Fibroblast of skin of scalp (primary cell): Measurements from ENCODE around the gene ADAMTS7.
"Not testable (repeated sequence)": the region's sequence is repeated elsewhere in the genome, so short reads cannot be mapped to it uniquely, and the experiment has no call there.

ENCODE experiments used
- DNase-seq: peaks from one replicate; pipeline ENCODE4 v3.0.0-alpha.2; 2013

ADAMTS7 gene

GRCh38 chr15:78831229-78832207 lies 20.3 kb upstream of the ADAMTS7 start:
- no peak for DNase-seq

GRCh38 chr15:78830514-78831228 lies 19.4 kb upstream of the ADAMTS7 start:
- no peak for DNase-seq

- DNase-seq, result no peak
These were observed 17.7 kb upstream of the ADAMTS7 start for GRCh38 chr15:78828920-78829319.

GRCh38 chr15:78822514-78822913 lies 11.2 kb upstream of the ADAMTS7 start:
- DNase-seq, result no peak

- DNase-seq, result no peak
These were observed 540 bp upstream of the ADAMTS7 start for GRCh38 chr15:78811825-78812183.

- DNase-seq, result peak; percentile 53
These were observed 721 bp downstream of the ADAMTS7 start for GRCh38 chr15:78810362-78811123.

GRCh38 chr15:78810003-78810361 lies 1.3 kb downstream of the ADAMTS7 start:
- DNase-seq, result no peak

GRCh38 chr15:78808550-78808949 lies 2.7 kb downstream of the ADAMTS7 start:
- DNase-seq, result peak; percentile 35

GRCh38 chr15:78807359-78807758 lies 3.9 kb downstream of the ADAMTS7 start:
- DNase-seq, result no peak

GRCh38 chr15:78804391-78804792 lies 6.9 kb downstream of the ADAMTS7 start:
- DNase-seq, result no peak

GRCh38 chr15:78800806-78801205 lies 10.5 kb downstream of the ADAMTS7 start:
- DNase-seq, result no peak

- DNase-seq, result no peak
These were observed 11.1 kb downstream of the ADAMTS7 start for GRCh38 chr15:78800189-78800588.

GRCh38 chr15:78799102-78799501 lies 12.2 kb downstream of the ADAMTS7 start:
- DNase-seq, result not testable (repeated sequence)

GRCh38 chr15:78798355-78798754 lies 12.9 kb downstream of the ADAMTS7 start:
- peak; percentile 67 for DNase-seq

GRCh38 chr15:78797951-78798350 lies 13.3 kb downstream of the ADAMTS7 start:
- DNase-seq, result no peak

GRCh38 chr15:78796510-78796909 lies 14.8 kb downstream of the ADAMTS7 start:
- no peak for DNase-seq

GRCh38 chr15:78795043-78795442 lies 16.2 kb downstream of the ADAMTS7 start:
- no peak for DNase-seq

GRCh38 chr15:78794446-78794845 lies 16.8 kb downstream of the ADAMTS7 start:
- DNase-seq, result not testable (repeated sequence)

- DNase-seq, result no peak
These were observed 19.9 kb downstream of the ADAMTS7 start for GRCh38 chr15:78791357-78791756.

GRCh38 chr15:78790027-78790426 lies 21.2 kb downstream of the ADAMTS7 start:
- DNase-seq, result no peak

- no peak for DNase-seq
These were observed 21.6 kb downstream of the ADAMTS7 start for GRCh38 chr15:78789615-78790014.

GRCh38 chr15:78788016-78788660 lies 23.1 kb downstream of the ADAMTS7 start:
- DNase-seq, result no peak
